H1 (cell line): ENCODE results near the gene KRT6C. TPM values are rescaled to one million over a fixed set of nuclear protein-coding genes. Genes with fewer than 3 reads are reported as not detected.

Experiments
- CTCF ChIA-PET: fragments of 300-600 bp; sonication (Branson Sonifier 250); formaldehyde crosslinking; loops from one replicate; lab custom pipeline; 2021; ENCODE audit not compliant: partially characterized antibody; lab: Charles Lee
- POLR2A ChIA-PET: fragments of 300-600 bp; sonication (Branson Sonifier 250); formaldehyde crosslinking; loops from one replicate; lab custom pipeline; 2021; ENCODE audit warnings: inconsistent platforms; ENCODE audit not compliant: partially characterized antibody; lab: Charles Lee
- DNase-seq, 2 experiments: peaks; one replicate each; pipeline versions ENCODE4 v3.0.0 to v3.0.0-alpha.2; 2010 to 2022; ENCODE audit warnings: low spot score in 2 of 2, low read depth in 1 of 2, mixed read lengths in 1 of 2
- FAIRE-seq: peaks from 2 replicates; lab custom pipeline; 2011; peaks lifted over from hg19 to GRCh38; lab: Jason Lieb, UNC
- H2AFZ ChIP-seq: 2 replicates; pipeline ENCODE4 v1.8.1; 2012; ENCODE audit warnings: low read length, inconsistent platforms
- H2AK5ac ChIP-seq: 2 replicates; pipeline ENCODE4 v1.6.1; 2013; ENCODE audit warnings: low read depth, low read length
- H2BK120ac ChIP-seq: replicated peaks from 2 replicates; pipeline ENCODE3; 2013; ENCODE audit warnings: low read depth, low read length, inconsistent platforms
- H2BK12ac ChIP-seq: 2 replicates; pipeline ENCODE4 v1.6.1; 2013; ENCODE audit warnings: low read depth, low read length
- H2BK15ac ChIP-seq: 2 replicates; pipeline ENCODE4 v1.6.1; 2013; ENCODE audit warnings: low read length
- H2BK20ac ChIP-seq: 2 replicates; pipeline ENCODE4 v1.6.1; 2013; ENCODE audit warnings: low read length
- H2BK5ac ChIP-seq: 2 replicates; pipeline ENCODE4 v1.6.1; 2013; ENCODE audit warnings: low read depth, low read length
- H3K14ac ChIP-seq: 2 replicates; pipeline ENCODE4 v1.6.1; 2013; ENCODE audit warnings: inconsistent platforms; ENCODE audit not compliant: insufficient read length
- H3K18ac ChIP-seq: 2 replicates; pipeline ENCODE4 v1.6.1; 2013; ENCODE audit warnings: low read length; ENCODE audit errors: extremely low read depth
- H3K23ac ChIP-seq: 2 replicates; pipeline ENCODE4 v1.6.1; 2013; ENCODE audit warnings: inconsistent platforms; ENCODE audit not compliant: insufficient read length
- H3K23me2 ChIP-seq: 2 replicates; pipeline ENCODE4 v1.6.1; 2013; ENCODE audit warnings: low read depth, low read length
- H3K27ac ChIP-seq: 2 replicates; pipeline ENCODE4 v1.6.1; 2011; ENCODE audit warnings: low read depth, low read length, inconsistent platforms
- H3K27me3 ChIP-seq, 4 experiments: replicated peaks in 1 of 4; 1 replicate in 1 of 4; 2 replicates in 3 of 4; pipeline versions ENCODE4 v1.6.1 to v1.8.1; 2011 to 2013; ENCODE audit warnings: low read length in 3 of 4, mild to moderate bottlenecking in 3 of 4, inconsistent platforms in 2 of 4, mixed read lengths in 2 of 4, moderate library complexity in 1 of 4; ENCODE audit not compliant: control insufficient read depth in 3 of 4, insufficient read depth in 3 of 4; ENCODE audit errors: extremely low read depth in 1 of 4
- H3K36me3 ChIP-seq, 4 experiments: 2 replicates each; pipeline versions ENCODE4 v1.6.1 to v1.8.1; 2011 to 2013; ENCODE audit warnings: mild to moderate bottlenecking in 4 of 4, low read length in 3 of 4, moderate library complexity in 2 of 4, control low read depth in 1 of 4, inconsistent platforms in 1 of 4; ENCODE audit not compliant: insufficient read depth in 4 of 4, control insufficient read depth in 2 of 4
- H3K4ac ChIP-seq: replicated peaks from 2 replicates; pipeline ENCODE3; 2013; ENCODE audit warnings: low read length, low read depth, mixed read lengths, inconsistent platforms; ENCODE audit not compliant: insufficient read length
- H3K4me1 ChIP-seq, 4 experiments: replicated peaks in 1 of 4; 1 replicate in 1 of 4; 2 replicates in 3 of 4; pipeline versions ENCODE4 v1.6.1 to v1.8.1; 2011 to 2013; ENCODE audit warnings: low read length in 3 of 4, inconsistent platforms in 2 of 4, mixed read lengths in 1 of 4; ENCODE audit not compliant: insufficient read depth in 4 of 4, control insufficient read depth in 3 of 4
- H3K4me2 ChIP-seq, 2 experiments: 2 replicates each; pipeline versions ENCODE4 v1.6.1 to v1.8.1; 2011 to 2013; ENCODE audit warnings: low read depth in 2 of 2, low read length in 2 of 2, control low read depth in 1 of 2, inconsistent platforms in 1 of 2, mild to moderate bottlenecking in 1 of 2; ENCODE audit not compliant: insufficient read depth in 1 of 2
- H3K4me3 ChIP-seq, 4 experiments: fragments of 200-600, 300-600 bp in 1 of 4; sonication (generic), shearing (Covaris generic), sonication (Bioruptor Twin) in 1 of 4; 2 replicates each; pipeline versions ENCODE4 v1.5.1 to v1.8.1; 2011 to 2016; ENCODE audit warnings: low read length in 4 of 4, low read depth in 3 of 4, control low read depth in 2 of 4, inconsistent platforms in 2 of 4, mild to moderate bottlenecking in 2 of 4, mixed read lengths in 1 of 4, moderate library complexity in 1 of 4; ENCODE audit not compliant: insufficient read depth in 2 of 4; ENCODE audit errors: extremely low read depth in 1 of 4
- H3K56ac ChIP-seq: replicated peaks from 2 replicates; pipeline ENCODE3; 2013; ENCODE audit warnings: low read depth, mild to moderate bottlenecking, mixed read lengths, low read length, inconsistent platforms; ENCODE audit not compliant: insufficient read length
- H3K79me1 ChIP-seq: 2 replicates; pipeline ENCODE4 v1.6.1; 2013; ENCODE audit warnings: low read depth, low read length, control low read depth
- H3K79me2 ChIP-seq, 2 experiments: 2 replicates each; pipeline versions ENCODE4 v1.6.1 to v1.8.1; 2012 to 2013; ENCODE audit warnings: low read length in 2 of 2, mild to moderate bottlenecking in 2 of 2, inconsistent platforms in 1 of 2; ENCODE audit not compliant: insufficient read depth in 2 of 2, control insufficient read depth in 1 of 2
- H3K9ac ChIP-seq, 4 experiments: replicated peaks in 1 of 4; 1 replicate in 1 of 4; 2 replicates in 3 of 4; pipeline versions ENCODE4 v1.6.1 to v1.8.1; 2011 to 2013; ENCODE audit warnings: low read depth in 3 of 4, low read length in 3 of 4, control low read depth in 2 of 4, mild to moderate bottlenecking in 2 of 4, moderate library complexity in 2 of 4, inconsistent platforms in 1 of 4; ENCODE audit errors: extremely low read depth in 1 of 4
- H3K9me3 ChIP-seq, 2 experiments: 2 replicates each; pipeline versions ENCODE4 v1.6.1 to v1.8.1; 2012 to 2013; ENCODE audit warnings: mild to moderate bottlenecking in 2 of 2, moderate library complexity in 2 of 2, control low read depth in 1 of 2, inconsistent platforms in 1 of 2, low read depth in 1 of 2, low read length in 1 of 2, mixed read lengths in 1 of 2; ENCODE audit not compliant: insufficient read depth in 2 of 2
- H4K20me1 ChIP-seq, 2 experiments: replicated peaks in 1 of 2; 2 replicates each; pipeline versions ENCODE3 to v1.8.1; 2011 to 2013; ENCODE audit warnings: inconsistent platforms in 2 of 2, low read length in 2 of 2, mild to moderate bottlenecking in 1 of 2; ENCODE audit not compliant: insufficient read depth in 2 of 2, control insufficient read depth in 1 of 2
- H4K5ac ChIP-seq: 2 replicates; pipeline ENCODE4 v1.6.1; 2013; ENCODE audit warnings: low read length, low read depth, mixed read lengths, inconsistent platforms; ENCODE audit not compliant: insufficient read length
- H4K8ac ChIP-seq: 2 replicates; pipeline ENCODE4 v1.8.0; 2013; ENCODE audit warnings: mild to moderate bottlenecking, moderate library complexity, low read length, inconsistent platforms; ENCODE audit not compliant: insufficient read depth; ENCODE audit errors: extremely low read depth
- H4K91ac ChIP-seq: replicated peaks from 2 replicates; pipeline ENCODE3; 2013; ENCODE audit warnings: low read length, mixed read lengths, inconsistent platforms; ENCODE audit not compliant: insufficient read length
- PHF8 ChIP-seq: fragments of 200-600 bp; sonication (generic); conservative IDR thresholded peaks from 2 replicates; pipeline ENCODE4 v1.7.1; 2012; ENCODE audit warnings: low read depth, mild to moderate bottlenecking, inconsistent platforms, low read length, moderate library complexity
- POLR2A ChIP-seq, 2 experiments: IDR thresholded peaks; 1 replicate in 1 of 2; 2 replicates in 1 of 2; pipeline ENCODE4 v1.6.1; 2011; ENCODE audit warnings: low read depth in 2 of 2, low read length in 2 of 2, mild to moderate bottlenecking in 2 of 2; ENCODE audit errors: control extremely low read depth in 1 of 2
- SP1 ChIP-seq: IDR thresholded peaks from 2 replicates; pipeline ENCODE4 v1.6.1; 2011; ENCODE audit warnings: low read depth, low read length
- TAF7 ChIP-seq: optimal IDR thresholded peaks from 2 replicates; pipeline ENCODE3; 2011; ENCODE audit warnings: low read depth, mild to moderate bottlenecking, inconsistent platforms, low read length, moderate library complexity, borderline replicate concordance
- TBP ChIP-seq: IDR thresholded peaks from 2 replicates; pipeline ENCODE4 v1.6.1; 2011; ENCODE audit warnings: low read depth, low read length, improper control_type of control experiment
- YY1 ChIP-seq: IDR thresholded peaks from 2 replicates; pipeline ENCODE4 v1.6.1; 2011; ENCODE audit warnings: low read depth, mild to moderate bottlenecking, low read length
- WGBS, 2 experiments: shearing (Covaris generic) in 1 of 2; methylation state at CpG; one replicate each; pipeline versions ENCODE4 v1.1.6 to v1.1.7; 2013 to 2015; ENCODE audit warnings: low lambda C conversion rate in 2 of 2, mixed read lengths in 2 of 2, inconsistent platforms in 1 of 2, low coverage in 1 of 2, missing lambda C conversion rate in 1 of 2; ENCODE audit not compliant: insufficient replicate concordance in 2 of 2, insufficient coverage in 1 of 2, insufficient read length in 1 of 2; ENCODE audit errors: extremely low coverage in 1 of 2, missing lambda C conversion rate in 1 of 2; 5-methylcytosine and 5-hydroxymethylcytosine counted together
- polyA plus RNA-seq, 7 experiments: library from polyadenylated mRNA; depleted of rRNA in 3 of 7; stranded (reverse) in 5 of 7; unstranded in 2 of 7; fragments of >200 nt in 5 of 7; fragments of 200-250 nt in 2 of 7; gene quantifications; 1 replicate in 5 of 7; 2 replicates in 1 of 7; 4 replicates in 1 of 7; pipeline versions ENCODE4 v1.2.1 to v1.2.3, GENCODE V29; 2011 to 2013; ENCODE audit warnings: missing spikeins in 2 of 7, mixed read lengths in 2 of 7
- total RNA-seq: library from RNA; stranded (reverse); fragmentation: NEBNext Ultra II Directional; extraction: Animal tissue kit (Norgen Biotek cat#: 25700); gene quantifications from 2 replicates; pipeline ENCODE4 v1.2.1, GENCODE V29; 2021
- TF ChIP-seq, protein P1 (sequence below): IDR thresholded peaks from 2 replicates; pipeline ENCODE4 v1.6.1; 2011; ENCODE audit warnings: low read length, improper control_type of control experiment

KRT6C gene
- total and polyA plus RNA-seq, 2 of the 8 experiments (the other 6 are each of a cell fraction or from before 2014, with no cell fraction given): not detected

DNA sequence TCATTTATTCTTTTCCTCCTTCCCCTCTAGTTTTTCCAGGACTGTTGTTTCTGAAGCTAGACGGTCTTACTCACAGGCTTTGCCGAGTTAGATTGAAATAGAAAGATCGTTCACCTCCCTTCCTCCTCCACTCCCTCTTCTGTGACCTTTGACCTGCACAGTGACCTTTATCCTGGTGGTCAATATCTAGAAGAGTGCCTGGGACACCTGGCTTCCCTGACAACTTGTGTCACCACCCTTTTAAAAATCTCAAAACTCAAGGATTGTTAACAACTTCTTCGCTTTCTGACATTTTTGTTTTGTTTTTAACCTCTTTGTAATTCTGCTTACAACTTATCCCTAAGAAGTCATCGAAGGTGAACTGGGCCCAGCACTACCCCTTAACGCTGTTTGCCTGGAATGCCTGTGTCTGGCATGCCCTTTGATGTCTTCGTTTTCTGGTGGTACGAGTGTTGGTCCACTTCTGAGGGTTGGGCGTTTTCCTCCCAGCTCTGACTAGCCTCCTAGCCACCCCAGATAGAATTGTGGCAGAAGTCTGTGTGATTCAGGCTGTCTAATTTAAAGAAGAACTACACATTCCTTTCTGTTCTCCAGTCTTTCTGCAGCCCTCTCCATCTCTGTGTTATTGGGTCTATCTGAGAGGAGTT is 36.7 kb downstream of the KRT6C start:
- no peak overlapping the region for H3K18ac ChIP-seq
- H2BK120ac ChIP-seq: no peak overlapping the region
- no peak overlapping the region for H2BK5ac ChIP-seq
- TF ChIP-seq YY1 (no peak), TBP (no peak), TAF7 (no peak), PHF8 (no peak), SP1 (no peak), POLR2A (IDR thresholded peaks at IDR 0.05; ENCODE audit: control extremely low read depth in 1 of 2, low read depth in 2 of 2, low read length in 2 of 2) (no peak)
- TF ChIP-seq, protein P1, sequence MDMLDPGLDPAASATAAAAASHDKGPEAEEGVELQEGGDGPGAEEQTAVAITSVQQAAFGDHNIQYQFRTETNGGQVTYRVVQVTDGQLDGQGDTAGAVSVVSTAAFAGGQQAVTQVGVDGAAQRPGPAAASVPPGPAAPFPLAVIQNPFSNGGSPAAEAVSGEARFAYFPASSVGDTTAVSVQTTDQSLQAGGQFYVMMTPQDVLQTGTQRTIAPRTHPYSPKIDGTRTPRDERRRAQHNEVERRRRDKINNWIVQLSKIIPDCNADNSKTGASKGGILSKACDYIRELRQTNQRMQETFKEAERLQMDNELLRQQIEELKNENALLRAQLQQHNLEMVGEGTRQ: no peak
- TF ChIP-seq, all 59 proteins: peak for 0
- Histone ChIP-seq H3K56ac (no peak overlapping the region), H2AFZ (no peak overlapping the region), H2BK15ac (no peak overlapping the region), H3K14ac (no peak overlapping the region), H3K79me2 (no peaks in the 10 kb centered on the region), H3K27ac (no peak overlapping the region), H3K23ac (no peak overlapping the region), H3K9ac (no peak overlapping the region), H3K4ac (no peak overlapping the region), H2BK20ac (no peak overlapping the region), H3K4me3 (no peak overlapping the region), H3K79me1 (no peaks in the 10 kb centered on the region), H4K8ac (no peak overlapping the region), H3K27me3 (no peaks in the 10 kb centered on the region; a peak in 2 of 7 replicates), H4K91ac (no peak overlapping the region), H4K20me1 (no peaks in the 10 kb centered on the region), H3K23me2 (no peaks in the 10 kb centered on the region), H3K4me1 (0 out of 7 replicates have a peak, but pooled peaks cover 0 to 3% (median 0%) of the 10 kb centered on the region in 4 experiments), H3K9me3 (no peaks in the 10 kb centered on the region), H3K36me3 (no peaks in the 10 kb centered on the region), H3K4me2 (no peak overlapping the region), H4K5ac (no peak overlapping the region), H2AK5ac (no peak overlapping the region), H2BK12ac (no peak overlapping the region)
- POLR2A ChIA-PET: interaction anchor here (0.6 to 1.0 kb wide), 2 partner anchors 20 to 126 kb away, joined by 3 read pairs; no protein-coding TSS in a partner anchor
- FAIRE-seq (no peak), DNase-seq (no peak)
- CTCF ChIA-PET: interaction anchor here (5.3 kb wide), 1 partner anchor 40 kb away, joined by 23 read pairs; no protein-coding TSS in a partner anchor
- 85% methylated on average over 9 of the region's 9 CpGs; no CpG with 5 or more reads in 1 of the 2 experiments for WGBS, 2 experiments
